ENCODE measurements around the gene RTRAF. TPM values are rescaled to one million over a fixed set of nuclear protein-coding genes. Genes with fewer than 3 reads are reported as not detected.

Gene RTRAF
- total and polyA plus RNA-seq, 2 of the 8 experiments (the other 6 are each of a cell fraction or from before 2014, with no cell fraction given) = 149 to 359 TPM

DNA sequence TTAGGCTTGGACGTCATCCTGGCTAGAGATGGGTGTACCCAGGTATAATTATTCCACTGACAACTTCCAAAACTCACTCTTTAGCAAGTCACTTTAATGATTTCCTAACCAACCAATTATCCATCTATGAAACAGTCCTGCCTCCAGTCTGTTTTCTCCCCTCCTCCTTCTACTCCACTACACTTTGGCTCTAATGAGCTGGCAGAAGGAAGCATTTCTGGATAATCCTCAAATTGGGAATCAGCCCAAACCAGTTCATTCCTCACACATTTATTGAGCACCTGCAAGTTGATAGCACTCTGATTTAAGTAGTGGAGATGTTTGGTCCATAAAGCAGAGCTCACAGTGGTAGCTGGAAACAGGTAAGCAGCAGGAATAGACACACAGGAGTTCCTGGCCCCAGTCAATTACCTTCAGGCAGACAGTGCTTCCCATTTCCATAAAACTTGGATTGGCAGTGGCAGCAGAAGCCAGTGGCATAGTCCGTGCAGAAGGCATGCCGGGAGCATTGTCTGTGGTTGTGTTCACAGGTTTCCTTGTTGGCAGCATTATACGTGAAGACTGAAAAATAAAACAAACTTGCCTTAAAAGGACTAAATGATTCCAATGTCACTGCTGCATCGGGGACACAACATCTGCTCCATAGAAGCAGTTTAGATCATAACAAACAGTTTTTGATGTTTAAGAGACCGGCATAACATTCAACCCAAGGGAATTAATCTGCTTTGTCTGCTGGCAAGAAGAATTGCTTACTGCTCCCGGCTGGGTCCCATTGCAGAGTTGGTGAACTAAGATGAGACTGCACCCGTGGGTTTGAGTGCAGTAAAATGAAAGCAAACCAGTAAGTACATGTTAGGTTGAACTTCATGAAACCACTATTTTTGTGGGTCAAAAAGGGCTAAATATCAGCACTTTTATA is 53.3 kb downstream of the RTRAF start:
- no peak overlapping the region for H2BK20ac ChIP-seq (ENCODE audit: low read length)
- H3K27ac ChIP-seq (ENCODE audit: low read depth, low read length) = no peak overlapping the region
- no peak for DNase-seq (ENCODE audit: low read depth in 1 of 2, low spot score in 2 of 2)
- H2BK120ac ChIP-seq (replicated peaks; ENCODE audit: low read depth, low read length) = no peak overlapping the region
- H3K79me2 ChIP-seq (ENCODE audit: control insufficient read depth in 1 of 2, insufficient read depth in 2 of 2, low read length in 2 of 2) = no peaks in the 10 kb centered on the region
- no peaks in the 10 kb centered on the region for H3K79me1 ChIP-seq (ENCODE audit: low read depth, low read length)
- no peak overlapping the region for H2BK5ac ChIP-seq (ENCODE audit: low read depth, low read length)
- H3K23ac ChIP-seq (ENCODE audit: insufficient read length) = no peak overlapping the region
- no peaks in the 10 kb centered on the region for H3K4me1 ChIP-seq (replicated peaks in 1 of 4; ENCODE audit: control insufficient read depth in 3 of 4, insufficient read depth in 4 of 4, low read length in 3 of 4)
- H3K4ac ChIP-seq (replicated peaks; ENCODE audit: insufficient read length, low read depth, low read length) = no peak overlapping the region
- no peak overlapping the region for H3K14ac ChIP-seq (ENCODE audit: insufficient read length)
- no peak overlapping the region for H4K8ac ChIP-seq (ENCODE audit: extremely low read depth, insufficient read depth, low read length)
- 89% methylated on average over 8 of the region's 8 CpGs; no CpG with 5 or more reads in 1 of the 2 experiments for WGBS, 2 experiments (ENCODE audit: extremely low coverage in 1 of 2, insufficient coverage in 1 of 2, insufficient read length in 1 of 2, insufficient replicate concordance in 2 of 2, low coverage in 1 of 2, low lambda C conversion rate in 2 of 2, missing lambda C conversion rate in 1 of 2)
- H2BK15ac ChIP-seq (ENCODE audit: low read length) = no peak overlapping the region
- no peak for FAIRE-seq
- no peak overlapping the region for H4K91ac ChIP-seq (replicated peaks; ENCODE audit: insufficient read length, low read length)
- no peak overlapping the region for H2BK12ac ChIP-seq (ENCODE audit: low read depth, low read length)
- H3K27me3 ChIP-seq (replicated peaks in 1 of 4; ENCODE audit: control insufficient read depth in 3 of 4, extremely low read depth in 1 of 4, insufficient read depth in 3 of 4, low read length in 3 of 4) = no peaks in the 10 kb centered on the region
- no peak overlapping the region for H3K18ac ChIP-seq (ENCODE audit: extremely low read depth, low read length)
- no peak overlapping the region for H3K4me3 ChIP-seq (ENCODE audit: extremely low read depth in 1 of 4, insufficient read depth in 2 of 4, low read depth in 3 of 4, low read length in 4 of 4)
- H2AFZ ChIP-seq (ENCODE audit: low read length) = no peak overlapping the region
- H3K23me2 ChIP-seq (ENCODE audit: low read depth, low read length) = no peaks in the 10 kb centered on the region
- no peak overlapping the region for H3K56ac ChIP-seq (replicated peaks; ENCODE audit: insufficient read length, low read depth, low read length)
- no peaks in the 10 kb centered on the region for H3K9me3 ChIP-seq (ENCODE audit: insufficient read depth in 2 of 2, low read depth in 1 of 2, low read length in 1 of 2)
- H3K36me3 ChIP-seq (ENCODE audit: control insufficient read depth in 2 of 4, insufficient read depth in 4 of 4, low read length in 3 of 4) = no peaks in the 10 kb centered on the region; a peak in 1 of 8 replicates
- POLR2A ChIA-PET (ENCODE audit: partially characterized antibody) = interaction anchor here (2.0 kb wide), 1 partner anchor 29 kb away, joined by 5 read pairs; no protein-coding TSS in a partner anchor
- H2AK5ac ChIP-seq (ENCODE audit: low read depth, low read length) = no peak overlapping the region
- no peak overlapping the region for H3K4me2 ChIP-seq (ENCODE audit: insufficient read depth in 1 of 2, low read depth in 2 of 2, low read length in 2 of 2)
- CTCF ChIA-PET (ENCODE audit: partially characterized antibody) = interaction anchor here (0.7 to 10.0 kb wide), 21 partner anchors 9 to 305 kb away, joined by 3 to 135 read pairs (median 7); partner anchors contain the start of gene NID2
- H4K5ac ChIP-seq (ENCODE audit: insufficient read length, low read depth, low read length) = no peak overlapping the region
- H3K9ac ChIP-seq (replicated peaks in 1 of 4; ENCODE audit: extremely low read depth in 1 of 4, low read depth in 3 of 4, low read length in 3 of 4) = no peak overlapping the region
- H4K20me1 ChIP-seq (replicated peaks in 1 of 2; ENCODE audit: control insufficient read depth in 1 of 2, insufficient read depth in 2 of 2, low read length in 2 of 2) = no peaks in the 10 kb centered on the region
- no peak for TF ChIP-seq CHD2 (IDR thresholded peaks at IDR 0.05; ENCODE audit: low read length)
- no peak for TF ChIP-seq BRCA1 (IDR thresholded peaks at IDR 0.05; ENCODE audit: low read depth, low read length)
- TF ChIP-seq CREB1 (IDR thresholded peaks at IDR 0.05) = no peak
- no peak for TF ChIP-seq MAFK (IDR thresholded peaks at IDR 0.05; ENCODE audit: low read depth, low read length)
- TF ChIP-seq HDAC2 (IDR thresholded peaks at IDR 0.05; ENCODE audit: borderline replicate concordance in 1 of 2, low read depth in 2 of 2, low read length in 2 of 2) = no peak
- TF ChIP-seq EZH2 (IDR thresholded peaks at IDR 0.05; ENCODE audit: low read depth, low read length, severe bottlenecking) = no peak
- TF ChIP-seq JUN (IDR thresholded peaks at IDR 0.05; ENCODE audit: low read depth, low read length) = no peak
- no peak for TF ChIP-seq SIRT6 (IDR thresholded peaks at IDR 0.05; ENCODE audit: low read length)
- TF ChIP-seq CEBPB (IDR thresholded peaks at IDR 0.05; ENCODE audit: low read depth, low read length) = no peak
- TF ChIP-seq EP300 (IDR thresholded peaks at IDR 0.05; ENCODE audit: borderline replicate concordance in 1 of 2, low read depth in 2 of 2, low read length in 2 of 2) = no peak
- no peak for TF ChIP-seq NANOG (IDR thresholded peaks at IDR 0.05; ENCODE audit: insufficient read depth, low read depth, low read length, poor library complexity, severe bottlenecking)
- no peak for TF ChIP-seq SUZ12 (IDR thresholded peaks at IDR 0.05; ENCODE audit: low read length)

Measured in H1 (cell line).